Caco-2 (cell line): ENCODE data around the gene CCDC102B. TPM values are rescaled to one million over a fixed set of nuclear protein-coding genes. Genes with fewer than 3 reads are reported as not detected.
A peak's percentile ranks its signal among the peaks of the same experiment; 100 is the strongest.

Experiments
- BruUV-seq: library from RNA; stranded (reverse); fragments of 400-500 nt; replicated peaks from 2 replicates; lab custom pipeline; 2021; lab: Mats Ljungman, UMichigan
- CTCF ChIA-PET: fragments of 300-600 bp; sonication (Branson Sonifier 250); formaldehyde crosslinking; loops from one replicate; lab custom pipeline; 2022; ENCODE audit warnings: antibody characterized with exemption; lab: Charles Lee
- POLR2A ChIA-PET: fragments of 300-600 bp; sonication (Branson Sonifier 250); formaldehyde crosslinking; loops from one replicate; lab custom pipeline; 2022; ENCODE audit warnings: antibody characterized with exemption; lab: Charles Lee
- DNase-seq, 2 experiments: peaks; one replicate each; pipeline versions ENCODE4 v3.0.0 to v3.0.0-alpha.2; 2020 to 2022
- H3K27me3 ChIP-seq: replicated peaks from 2 replicates; pipeline ENCODE4 v1.6.0; 2011; ENCODE audit warnings: low read length; ENCODE audit not compliant: control insufficient read depth, insufficient read depth
- H3K36me3 ChIP-seq: 2 replicates; pipeline ENCODE4 v1.5.1; 2011; ENCODE audit warnings: low read length; ENCODE audit not compliant: control insufficient read depth, insufficient read depth
- H3K4me1 ChIP-seq: fragments of 250-450 bp; sonication (Bioruptor Pico); 2 replicates; pipeline ENCODE4 v1.5.1; 2020; ENCODE audit warnings: mild to moderate bottlenecking
- H3K4me3 ChIP-seq: 2 replicates; pipeline ENCODE4 v1.5.1; 2011; ENCODE audit warnings: low read depth, mild to moderate bottlenecking, control low read depth, low read length
- H3K9me3 ChIP-seq: fragments of 250-450 bp; sonication (Bioruptor Pico); 2 replicates; pipeline ENCODE4 v1.5.1; 2020; ENCODE audit warnings: mild to moderate bottlenecking, moderate library complexity
- H3K27ac Mint-ChIP-seq: one replicate; pipeline ENCODE4 v1.8.0; 2022; ENCODE audit warnings: mixed read lengths; ENCODE audit not compliant: unreplicated experiment
- H3K27me3 Mint-ChIP-seq: one replicate; pipeline ENCODE4 v1.8.0; 2022; ENCODE audit warnings: mixed read lengths; ENCODE audit not compliant: insufficient read depth, unreplicated experiment
- H3K36me3 Mint-ChIP-seq: one replicate; pipeline ENCODE4 v1.8.0; 2022; ENCODE audit warnings: mild to moderate bottlenecking, mixed read lengths; ENCODE audit not compliant: insufficient read depth, unreplicated experiment
- H3K4me1 Mint-ChIP-seq: one replicate; pipeline ENCODE4 v1.8.0; 2022; ENCODE audit warnings: low read depth, mixed read lengths; ENCODE audit not compliant: unreplicated experiment
- H3K4me3 Mint-ChIP-seq: one replicate; pipeline ENCODE4 v1.8.0; 2022; ENCODE audit warnings: mild to moderate bottlenecking, moderate library complexity, mixed read lengths; ENCODE audit not compliant: unreplicated experiment
- H3K9me3 Mint-ChIP-seq: one replicate; pipeline ENCODE4 v1.8.0; 2022; ENCODE audit warnings: mixed read lengths; ENCODE audit not compliant: unreplicated experiment
- CTCF ChIP-seq, 2 experiments: fragments of 200-600 bp in 1 of 2; IDR thresholded peaks; 1 replicate in 1 of 2; 2 replicates in 1 of 2; pipeline versions ENCODE4 v1.5.1 to v1.8.0; 2011 to 2022; ENCODE audit warnings: antibody characterized with exemption in 1 of 2, control low read depth in 1 of 2, inconsistent platforms in 1 of 2, low read depth in 1 of 2, low read length in 1 of 2, mild to moderate bottlenecking in 1 of 2, moderate library complexity in 1 of 2; ENCODE audit not compliant: insufficient read depth in 1 of 2, severe bottlenecking in 1 of 2, unreplicated experiment in 1 of 2
- intact Hi-C: fragments of 100-400 bp; cut with micrococcal nuclease; formaldehyde crosslinking; loops from one replicate; pipeline ENCODE4 v1.10.0; 2022; ENCODE audit not compliant: unreplicated experiment
- total RNA-seq: library from RNA; stranded (reverse); gene quantifications from 2 replicates; pipeline ENCODE4 v1.2.3, GENCODE V29; 2022

Gene CCDC102B
- total RNA-seq, 1 experiment from 2014 or later, result 1.1 TPM

GRCh38 chr18:68925268-68925667, 127.4 kb downstream of the CCDC102B start:
- no peak overlapping the region for H3K4me3 Mint-ChIP-seq
- CTCF ChIA-PET, result no interaction called here
- intact Hi-C loops, result loop anchor here (2.0 to 10.0 kb wide), 4 partner anchors 78 to 1162 kb away; no protein-coding TSS in a partner anchor

DNA sequence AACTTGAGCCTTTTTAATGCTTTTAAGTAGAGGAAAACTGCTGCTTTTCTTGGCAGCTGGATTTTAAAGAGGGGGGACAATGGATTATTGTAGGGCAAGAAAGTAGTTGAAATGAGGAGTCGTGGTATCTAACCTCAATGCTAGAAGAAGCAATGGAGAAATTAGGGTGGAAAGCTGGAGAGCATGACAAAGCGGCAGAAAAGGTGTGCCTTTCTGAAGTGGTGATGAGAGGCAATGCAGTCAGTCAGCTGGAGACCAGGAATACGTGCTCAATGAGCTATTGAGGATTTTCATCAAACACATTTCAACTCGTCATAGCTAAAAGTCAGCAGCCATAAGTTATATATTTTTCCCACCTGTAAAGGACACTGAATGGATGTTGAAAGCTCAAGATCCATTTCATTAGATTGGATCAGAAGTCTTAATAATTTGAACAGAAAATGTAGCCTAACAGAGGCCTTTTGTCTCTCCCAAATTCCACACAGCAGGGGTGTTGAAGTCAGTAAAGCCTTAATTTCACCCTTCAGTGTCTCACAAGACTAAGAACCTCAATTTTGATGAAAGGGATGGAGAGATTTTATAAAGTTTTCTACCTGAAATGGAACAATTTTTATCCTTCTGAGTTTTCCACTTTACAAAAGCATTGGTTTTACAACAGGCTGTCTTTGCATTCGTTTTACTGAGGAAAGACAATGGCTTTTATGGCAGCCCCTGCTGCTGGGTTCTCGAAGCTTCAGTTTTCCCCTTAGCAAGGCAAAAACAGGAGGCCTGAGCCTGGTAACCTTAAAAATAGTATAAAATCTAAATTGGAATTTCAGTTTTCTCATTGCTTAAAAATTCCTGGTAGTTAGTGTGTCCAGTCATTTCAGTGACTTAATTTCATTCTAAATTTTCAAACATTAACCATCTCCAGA, 131.1 kb downstream of the CCDC102B start:
- no peaks in the 10 kb centered on the region for H3K36me3 ChIP-seq
- TF ChIP-seq CTCF (IDR thresholded peaks at IDR 0.05; ENCODE audit: insufficient read depth in 1 of 2, low read depth in 1 of 2, low read length in 1 of 2, severe bottlenecking in 1 of 2, unreplicated experiment in 1 of 2), result no peak
- H3K4me3 ChIP-seq, result no peak overlapping the region
- BruUV-seq, result no TSS peak
- no peaks in the 10 kb centered on the region for H3K4me1 ChIP-seq
- Mint-ChIP-seq H3K36me3 (no peaks in the 10 kb centered on the region), H3K4me3 (no peak overlapping the region), H3K4me1 (no peaks in the 10 kb centered on the region), H3K27me3 (no peaks in the 10 kb centered on the region), H3K27ac (no peak overlapping the region), H3K9me3 (no peaks in the 10 kb centered on the region)
- H3K9me3 ChIP-seq, result no peaks in the 10 kb centered on the region
- intact Hi-C loops, result loop anchor here (5.0 to 10.0 kb wide), 3 partner anchors 76 to 1158 kb away; no protein-coding TSS in a partner anchor
- DNase-seq, result no peak
- ChIA-PET CTCF (no interaction called here), POLR2A (no interaction called here)
- no peaks in the 10 kb centered on the region for H3K27me3 ChIP-seq

More at GRCh38 chr18:68925268-68925667, 127.4 kb downstream of the CCDC102B start:
- Mint-ChIP-seq H3K36me3 (no peaks in the 10 kb centered on the region), H3K27ac (no peak overlapping the region), H3K4me1 (no peaks in the 10 kb centered on the region), H3K9me3 (no peaks in the 10 kb centered on the region), H3K27me3 (no peaks in the 10 kb centered on the region)
- H3K4me3 ChIP-seq, result no peak overlapping the region
- no peaks in the 10 kb centered on the region for H3K27me3 ChIP-seq
- BruUV-seq, result no TSS peak
- TF ChIP-seq CTCF (IDR thresholded peaks at IDR 0.05; ENCODE audit: insufficient read depth in 1 of 2, low read depth in 1 of 2, low read length in 1 of 2, severe bottlenecking in 1 of 2, unreplicated experiment in 1 of 2), result peak; percentile 12 to 51
- H3K4me1 ChIP-seq, result no peaks in the 10 kb centered on the region
- POLR2A ChIA-PET, result no interaction called here
- DNase-seq, result peak in 1 of 2 experiments; percentile 6
- H3K36me3 ChIP-seq, result no peaks in the 10 kb centered on the region
- H3K9me3 ChIP-seq, result no peaks in the 10 kb centered on the region

DNA sequence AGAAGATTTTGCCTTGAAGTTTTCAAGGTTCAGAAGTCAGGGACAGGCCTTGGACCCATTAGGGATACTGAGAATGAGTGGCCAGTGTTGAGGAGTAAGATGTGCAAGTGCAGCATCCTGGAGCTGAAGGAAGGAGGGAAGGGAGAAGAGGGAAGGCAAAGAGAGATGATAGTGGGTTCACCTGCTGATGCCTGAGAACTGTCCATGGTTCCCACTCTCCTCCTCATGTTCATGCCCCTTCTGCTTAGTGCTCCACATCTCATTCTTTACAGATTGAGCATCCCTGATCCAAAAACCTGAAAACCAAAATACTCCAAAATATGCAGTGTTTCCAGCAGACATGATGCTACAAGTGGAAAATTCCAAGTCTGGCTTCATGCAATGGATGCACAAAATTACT, 137.8 kb downstream of the CCDC102B start:
- no TSS peak for BruUV-seq
- Mint-ChIP-seq H3K4me1 (no peaks in the 10 kb centered on the region), H3K27me3 (no peaks in the 10 kb centered on the region), H3K36me3 (no peaks in the 10 kb centered on the region), H3K27ac (no peak overlapping the region), H3K9me3 (no peaks in the 10 kb centered on the region), H3K4me3 (no peak overlapping the region)
- DNase-seq, result no peak
- ChIA-PET CTCF (no interaction called here), POLR2A (no interaction called here)
- Histone ChIP-seq H3K36me3 (no peaks in the 10 kb centered on the region), H3K4me3 (no peak overlapping the region), H3K9me3 (no peaks in the 10 kb centered on the region), H3K4me1 (peaks cover 3% of the 10 kb centered on the region; the same call in 1 of the 2 replicates), H3K27me3 (no peaks in the 10 kb centered on the region)
- no peak for TF ChIP-seq CTCF (IDR thresholded peaks at IDR 0.05; ENCODE audit: insufficient read depth in 1 of 2, low read depth in 1 of 2, low read length in 1 of 2, severe bottlenecking in 1 of 2, unreplicated experiment in 1 of 2)
- intact Hi-C loops, result no loop called here
